ENCODE results near the gene BACH2.
"Not testable (repeated sequence)": the region's sequence is repeated elsewhere in the genome, so short reads cannot be mapped to it uniquely, and the experiment has no call there.

Gene BACH2

DNA sequence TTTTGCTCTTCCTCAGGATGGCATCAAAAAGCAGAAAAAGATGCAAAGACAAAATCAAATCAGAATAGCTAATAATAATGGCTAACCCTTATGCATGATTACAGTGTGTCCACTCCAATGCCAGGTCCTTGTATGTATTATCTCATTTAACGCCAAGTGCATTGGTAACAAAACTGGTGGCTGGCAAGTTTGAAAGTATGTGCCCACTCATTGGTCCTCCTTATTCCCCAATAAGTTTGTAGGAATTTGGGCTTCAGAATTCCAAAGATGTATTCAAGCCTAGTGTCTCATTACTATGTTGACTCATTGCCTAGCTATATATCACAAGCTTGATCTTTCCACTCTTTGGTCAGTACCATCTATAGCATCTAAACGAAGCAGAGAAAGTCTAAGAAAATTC lies 205.8 kb downstream of the BACH2 start:
- no peak for DNase-seq

GRCh38 chr6:90088009-90088408 lies 208.6 kb downstream of the BACH2 start:
- DNase-seq: no peak

DNA sequence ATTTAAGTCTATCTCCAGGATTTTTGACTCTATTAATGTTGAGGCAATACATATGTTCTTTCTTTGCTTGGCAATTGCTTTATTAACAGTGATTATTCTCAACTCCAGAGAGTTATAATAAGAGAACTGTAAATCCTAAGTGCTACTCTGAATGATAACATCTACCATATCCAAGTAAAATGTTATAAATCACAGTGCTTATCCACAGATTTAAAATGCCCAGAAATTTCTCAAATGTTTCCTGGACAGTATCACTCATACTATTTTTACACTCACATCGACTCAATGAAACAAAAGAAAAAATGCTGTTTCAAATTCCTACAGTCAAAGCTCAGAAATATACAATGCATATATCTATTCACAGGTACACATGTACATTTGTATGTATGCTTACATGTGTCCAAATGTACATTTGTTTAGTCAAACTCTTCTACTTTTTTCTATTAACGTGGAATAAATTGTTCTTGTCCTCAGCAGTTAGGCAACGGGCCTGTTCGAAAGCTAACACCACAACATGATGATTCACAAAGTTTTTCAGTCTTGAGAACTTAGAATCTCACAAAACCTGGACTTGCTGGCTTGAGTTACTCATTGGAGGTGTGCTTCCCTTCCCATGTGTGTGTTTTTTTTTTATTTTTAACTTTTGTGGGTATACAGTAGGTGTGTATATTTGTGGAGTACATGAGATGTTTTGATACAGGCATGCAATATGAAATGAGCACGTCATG lies 209.4 kb downstream of the BACH2 start:
- DNase-seq: no peak

- no peak for DNase-seq
Observed at GRCh38 chr6:90086517-90086916, 210.1 kb downstream of the BACH2 start.

- DNase-seq: no peak
Observed at GRCh38 chr6:90083891-90084290, 212.8 kb downstream of the BACH2 start.

DNA sequence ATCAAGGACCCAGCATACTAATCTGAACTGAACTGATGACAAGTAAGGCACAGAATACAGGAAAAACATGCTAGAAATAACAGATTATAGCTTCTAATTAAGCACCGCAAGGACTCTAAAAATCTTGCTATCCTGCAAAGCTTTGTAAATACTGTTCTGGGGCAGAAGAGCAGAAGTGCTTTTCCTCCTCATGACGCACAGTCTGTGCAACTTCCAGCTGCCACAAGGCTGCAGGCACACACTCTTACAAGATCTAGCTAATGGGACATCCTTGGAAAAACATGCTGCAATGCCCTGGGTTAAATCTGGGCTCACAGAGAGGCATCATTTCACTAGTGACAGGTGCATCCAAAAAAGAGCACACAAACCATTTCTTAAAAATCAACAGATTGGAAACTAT lies 213.8 kb downstream of the BACH2 start:
- no peak for DNase-seq

DNA sequence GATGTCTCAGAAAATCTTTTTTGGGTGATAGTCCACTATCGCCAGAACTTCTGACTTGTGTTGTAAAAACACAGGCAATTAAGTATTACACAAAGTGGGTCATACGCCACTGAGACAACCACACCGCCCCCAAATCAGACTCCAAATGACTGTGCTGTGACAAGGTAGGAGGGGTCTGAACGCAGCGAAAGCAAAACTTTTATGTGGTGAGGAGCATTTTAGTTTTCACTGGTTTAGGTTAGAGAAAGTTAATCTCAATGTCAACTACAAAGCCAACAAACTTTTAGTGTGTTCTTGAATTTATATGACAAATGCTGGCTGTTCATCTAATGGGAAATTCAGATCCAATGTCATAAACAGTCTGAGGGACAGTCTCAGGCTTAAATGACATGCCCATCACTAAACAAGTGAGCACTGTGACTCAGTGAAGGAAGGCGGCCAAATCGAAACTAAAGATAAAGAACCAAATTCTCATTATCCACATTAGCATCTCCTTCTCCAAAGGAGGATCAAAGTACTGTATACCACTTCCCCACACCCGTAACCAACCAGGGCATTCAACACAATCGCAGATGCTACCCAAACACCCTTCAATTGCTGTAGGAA lies 215.7 kb downstream of the BACH2 start:
- DNase-seq: no peak

GRCh38 chr6:90079560-90080490 lies 216.8 kb downstream of the BACH2 start:
- DNase-seq: no peak

- DNase-seq: no peak
Observed at GRCh38 chr6:90078513-90079289, 217.9 kb downstream of the BACH2 start.

DNA sequence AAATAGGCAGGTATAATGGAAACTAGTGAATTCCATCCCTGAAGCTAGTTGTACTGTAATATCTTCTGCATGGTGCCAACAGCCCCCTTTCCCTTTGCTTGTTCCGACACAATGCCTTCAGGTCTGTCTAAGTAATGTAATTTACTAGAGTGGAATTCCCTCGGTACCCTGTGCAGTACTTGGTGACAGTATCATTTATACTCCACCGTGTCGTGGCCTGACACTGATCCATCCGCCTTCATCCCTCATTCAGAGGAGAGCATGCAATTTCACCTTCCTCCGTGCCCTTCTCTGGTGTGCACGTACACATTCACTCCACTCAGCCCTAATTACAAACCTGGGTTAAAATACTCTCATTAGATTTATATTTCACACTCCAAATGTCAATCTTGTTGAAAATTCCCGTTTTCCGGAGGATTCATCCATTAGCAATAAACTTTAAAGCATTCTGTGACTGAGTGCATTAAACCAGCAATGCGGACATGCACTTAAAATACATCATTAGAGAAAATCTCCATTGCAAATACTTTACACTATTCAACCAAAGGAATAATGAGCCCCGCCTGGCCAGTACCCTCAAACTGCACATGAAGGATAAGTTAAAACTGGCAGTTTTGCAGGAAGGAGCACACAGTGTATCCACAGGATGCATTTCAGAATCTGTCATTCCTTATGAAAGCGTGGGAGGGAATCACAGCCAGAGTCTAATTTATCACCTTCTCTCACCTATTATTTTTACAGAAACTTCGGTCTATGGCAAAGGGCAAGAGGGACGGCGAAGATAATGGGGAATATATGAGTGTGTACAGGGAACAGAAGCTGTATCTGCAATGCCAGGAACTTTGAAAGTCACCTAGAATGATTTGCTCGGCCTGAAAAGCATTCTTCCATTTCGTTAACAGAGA lies 219.9 kb downstream of the BACH2 start:
- DNase-seq: no peak

DNA sequence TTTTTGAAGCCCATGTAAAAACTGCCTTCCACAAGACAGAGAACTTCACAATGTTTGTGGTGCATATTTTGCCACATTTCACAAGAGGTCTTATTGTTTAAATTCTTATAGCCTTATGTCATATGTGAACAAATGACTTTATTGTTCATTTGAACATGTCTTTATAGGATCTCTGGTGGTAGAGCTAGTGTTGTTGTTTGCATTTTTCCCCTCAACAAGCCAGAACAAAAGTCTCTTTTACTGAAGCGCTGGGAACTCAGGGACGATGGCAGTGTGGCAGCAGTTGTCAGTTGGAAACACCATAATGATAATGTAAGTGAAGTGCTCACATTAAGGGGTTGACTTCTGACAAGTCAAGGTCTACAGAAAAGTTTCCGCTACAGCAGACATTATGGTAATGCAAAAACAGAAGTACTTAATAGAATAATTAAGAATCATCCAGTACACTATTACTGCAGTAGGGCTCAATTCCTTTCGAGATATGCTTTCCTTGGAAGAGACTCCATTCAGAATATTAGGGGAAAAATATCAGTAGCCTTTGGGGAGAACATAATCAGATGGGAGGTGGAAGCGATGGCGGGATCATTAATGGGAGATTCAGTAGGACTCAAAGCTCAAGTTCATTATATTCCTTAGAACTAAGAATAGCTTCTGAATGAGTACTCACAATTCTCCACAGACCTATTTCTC lies 222.3 kb downstream of the BACH2 start:
- no peak for DNase-seq

GRCh38 chr6:90072935-90073464 lies 223.6 kb downstream of the BACH2 start:
- DNase-seq: peak; percentile 34

GRCh38 chr6:90072501-90072900 lies 224.1 kb downstream of the BACH2 start:
- no peak for DNase-seq

- no peak for DNase-seq
Observed at GRCh38 chr6:90068703-90069523, 227.7 kb downstream of the BACH2 start.

DNA sequence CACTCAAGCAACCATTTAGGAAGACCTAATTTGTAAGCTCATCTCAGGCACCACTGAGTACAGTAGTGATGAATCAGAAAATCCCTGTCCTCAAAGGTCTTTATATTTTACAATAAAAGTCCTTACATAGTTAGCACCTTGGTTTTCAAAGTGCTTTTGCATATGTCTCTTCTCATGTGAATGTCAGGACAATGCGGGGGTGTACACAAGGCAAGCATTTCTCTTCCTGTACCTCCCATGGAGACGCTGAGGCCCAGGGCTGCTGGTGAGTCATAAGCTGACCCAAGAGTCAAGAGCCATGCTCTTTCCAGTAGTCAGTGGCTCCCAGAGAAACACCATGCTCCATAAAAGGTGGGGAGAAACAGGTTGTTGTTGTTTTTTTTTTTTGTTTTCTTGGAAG lies 228.4 kb downstream of the BACH2 start:
- no peak for DNase-seq

GRCh38 chr6:90066697-90067096 lies 229.9 kb downstream of the BACH2 start:
- DNase-seq: no peak

DNA sequence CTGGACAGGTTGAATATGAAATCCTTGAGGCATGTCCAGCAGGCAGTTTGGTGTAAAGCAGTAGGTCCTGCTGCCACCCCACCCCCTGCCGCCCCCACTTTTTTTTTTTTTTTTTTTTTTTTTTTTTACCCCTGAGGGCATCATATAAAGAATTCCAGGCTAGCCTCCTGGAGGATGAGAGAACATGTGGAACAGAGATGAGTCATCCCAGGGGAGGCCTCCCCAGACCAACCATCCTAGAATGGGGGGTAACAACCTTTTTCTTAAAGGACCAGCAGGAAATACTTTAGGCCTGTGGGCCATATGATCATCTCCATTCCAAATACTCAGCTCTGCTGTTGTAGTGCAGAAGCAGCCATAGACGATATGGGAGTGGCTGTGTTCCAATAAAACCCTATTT lies 231.5 kb downstream of the BACH2 start:
- DNase-seq: no peak

GRCh38 chr6:90062667-90063066 lies 234.0 kb downstream of the BACH2 start:
- DNase-seq: no peak

DNA sequence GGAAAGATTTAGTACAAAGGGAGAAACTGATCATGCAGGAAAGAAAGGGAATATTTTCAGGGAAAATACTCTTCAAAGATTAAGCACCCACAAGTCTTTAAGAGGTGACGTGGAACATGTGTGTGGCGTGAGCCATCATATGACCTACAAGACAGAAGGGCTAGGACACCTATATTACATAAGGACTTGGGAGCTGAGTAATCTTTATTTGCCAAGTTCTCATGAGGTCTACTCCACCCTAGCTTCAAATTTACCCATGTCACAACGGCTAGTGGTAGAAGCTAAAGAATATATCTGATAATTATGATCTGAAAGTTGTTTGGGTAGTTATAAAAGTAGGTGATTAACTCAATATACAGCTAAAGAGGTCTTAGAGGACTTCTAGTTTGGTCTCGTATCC lies 234.6 kb downstream of the BACH2 start:
- no peak for DNase-seq

DNA sequence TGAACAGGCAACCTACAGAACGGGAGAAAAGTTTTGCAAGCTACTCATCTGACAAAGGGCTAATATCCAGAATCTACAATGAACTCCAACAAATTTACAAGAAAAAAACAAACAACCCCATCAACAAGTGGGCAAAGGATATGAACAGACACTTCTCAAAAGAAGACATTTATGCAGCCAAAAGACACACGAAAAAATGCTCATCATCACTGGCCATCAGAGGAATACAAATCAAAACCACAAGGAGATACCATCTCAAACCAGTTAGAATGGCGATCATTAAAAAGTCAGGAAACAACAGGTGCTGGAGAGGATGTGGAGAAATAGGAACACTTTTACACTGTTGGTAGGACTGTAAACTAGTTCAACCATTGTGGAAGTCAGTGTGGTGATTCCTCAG lies 237.5 kb downstream of the BACH2 start:
- not testable (repeated sequence) for DNase-seq

Measured in NCI-H1694 treated with DMSO at 0.1 percent for 48 hours (cell line).